Fibroblast of pulmonary artery (primary cell): Measurements from ENCODE around the gene RPA3.
A peak's percentile ranks its signal among the peaks of the same experiment; 100 is the strongest.

Experiments used
- DNase-seq: peaks from one replicate; pipeline ENCODE4 v3.0.0-alpha.2; 2010; ENCODE audit warnings: low read depth
- H3K4me3 ChIP-seq: replicated peaks from 2 replicates; pipeline ENCODE4 v1.5.1; 2011; ENCODE audit warnings: low read depth, mild to moderate bottlenecking, control low read depth, low read length, moderate library complexity
- CTCF ChIP-seq: IDR thresholded peaks from 2 replicates; pipeline ENCODE4 v1.5.1; 2011; ENCODE audit warnings: mild to moderate bottlenecking, control low read depth, low read length, inconsistent platforms; ENCODE audit errors: missing control alignments

Gene RPA3

GRCh38 chr7:7639847-7640220, 78.6 kb downstream of the RPA3 start:
- peak; percentile 27 for DNase-seq
- H3K4me3 ChIP-seq: peak overlapping the region; percentile 91
- no peak for TF ChIP-seq CTCF

GRCh38 chr7:7639421-7639820, 79.0 kb downstream of the RPA3 start:
- no peak for TF ChIP-seq CTCF
- DNase-seq: no peak
- H3K4me3 ChIP-seq: peak overlapping the region; percentile 91

- no peak for DNase-seq
- no peak for TF ChIP-seq CTCF
- no peak overlapping the region for H3K4me3 ChIP-seq
Observed at GRCh38 chr7:7630626-7631329, 87.6 kb downstream of the RPA3 start.

- DNase-seq: no peak
- H3K4me3 ChIP-seq: no peak overlapping the region
- TF ChIP-seq CTCF: no peak
Observed at GRCh38 chr7:7628476-7628875, 89.9 kb downstream of the RPA3 start.

- DNase-seq: no peak
- H3K4me3 ChIP-seq: no peak overlapping the region
- TF ChIP-seq CTCF: no peak
Observed at GRCh38 chr7:7620644-7621210, 97.7 kb downstream of the RPA3 start.

GRCh38 chr7:7620236-7620635, 98.2 kb downstream of the RPA3 start:
- TF ChIP-seq CTCF: no peak
- no peak overlapping the region for H3K4me3 ChIP-seq
- DNase-seq: no peak

GRCh38 chr7:7618410-7618809, 100.0 kb downstream of the RPA3 start:
- no peak overlapping the region for H3K4me3 ChIP-seq
- no peak for TF ChIP-seq CTCF
- DNase-seq: no peak
